ENCODE data around the gene SLC4A8.

DNA sequence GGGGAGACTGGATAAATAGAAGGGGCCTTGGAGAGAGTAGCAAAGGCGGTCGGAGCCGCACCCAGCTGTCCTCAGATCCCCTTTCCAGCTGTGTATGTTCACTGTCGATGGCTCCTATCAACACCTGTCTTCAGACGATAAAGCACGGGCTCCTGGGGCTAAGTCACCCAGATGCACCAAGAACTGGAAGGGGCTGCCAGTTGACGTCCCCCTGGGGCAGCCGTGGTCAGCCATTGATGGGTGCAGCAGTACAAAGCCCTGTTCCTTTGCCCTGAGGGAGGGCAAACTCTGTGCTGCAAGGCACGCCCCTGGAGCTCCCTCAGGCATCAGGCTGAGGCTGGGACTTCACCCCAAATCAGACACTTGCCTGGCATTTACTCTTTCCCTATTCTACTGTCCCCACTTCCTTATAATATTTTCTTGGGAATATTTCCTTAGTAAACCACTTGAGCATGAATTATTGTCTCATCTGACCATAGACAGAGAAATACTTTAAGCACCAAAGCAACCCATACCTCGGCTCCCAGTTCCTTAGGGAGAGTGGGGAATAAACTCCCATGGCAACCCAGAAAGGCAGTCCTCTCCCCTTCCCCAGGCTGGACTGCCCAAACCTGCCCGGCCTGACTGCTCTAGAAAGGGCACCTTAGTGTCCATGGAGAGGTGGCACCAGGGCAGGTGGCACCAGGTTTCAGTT lies 106.8 kb downstream of the SLC4A8 start:
- TF ChIP-seq, protein P1, sequence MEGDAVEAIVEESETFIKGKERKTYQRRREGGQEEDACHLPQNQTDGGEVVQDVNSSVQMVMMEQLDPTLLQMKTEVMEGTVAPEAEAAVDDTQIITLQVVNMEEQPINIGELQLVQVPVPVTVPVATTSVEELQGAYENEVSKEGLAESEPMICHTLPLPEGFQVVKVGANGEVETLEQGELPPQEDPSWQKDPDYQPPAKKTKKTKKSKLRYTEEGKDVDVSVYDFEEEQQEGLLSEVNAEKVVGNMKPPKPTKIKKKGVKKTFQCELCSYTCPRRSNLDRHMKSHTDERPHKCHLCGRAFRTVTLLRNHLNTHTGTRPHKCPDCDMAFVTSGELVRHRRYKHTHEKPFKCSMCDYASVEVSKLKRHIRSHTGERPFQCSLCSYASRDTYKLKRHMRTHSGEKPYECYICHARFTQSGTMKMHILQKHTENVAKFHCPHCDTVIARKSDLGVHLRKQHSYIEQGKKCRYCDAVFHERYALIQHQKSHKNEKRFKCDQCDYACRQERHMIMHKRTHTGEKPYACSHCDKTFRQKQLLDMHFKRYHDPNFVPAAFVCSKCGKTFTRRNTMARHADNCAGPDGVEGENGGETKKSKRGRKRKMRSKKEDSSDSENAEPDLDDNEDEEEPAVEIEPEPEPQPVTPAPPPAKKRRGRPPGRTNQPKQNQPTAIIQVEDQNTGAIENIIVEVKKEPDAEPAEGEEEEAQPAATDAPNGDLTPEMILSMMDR (conservative IDR thresholded peaks at IDR 0.05), result no peak
- no peak for TF ChIP-seq ZFX (IDR thresholded peaks at IDR 0.05)
